A549 (cell line): ENCODE results near the gene MCTS1.
"Not testable (repeated sequence)": the region's sequence is repeated elsewhere in the genome, so short reads cannot be mapped to it uniquely, and the experiment has no call there.

Source experiments
- E2F6 ChIP-seq: IDR thresholded peaks from 2 replicates; pipeline ENCODE4 v1.6.1; 2012; ENCODE audit warnings: low read depth, borderline replicate concordance
- POLR2A ChIP-seq: IDR thresholded peaks from 2 replicates; pipeline ENCODE4 v1.6.1; 2012; ENCODE audit warnings: mild to moderate bottlenecking, low read length

GRCh38 chrX:120573806-120574205, 30.1 kb upstream of the MCTS1 start:
- TF ChIP-seq POLR2A, E2F6: not testable (repeated sequence)
